ENCODE results near the gene P4HTM.

P4HTM gene, protein sequence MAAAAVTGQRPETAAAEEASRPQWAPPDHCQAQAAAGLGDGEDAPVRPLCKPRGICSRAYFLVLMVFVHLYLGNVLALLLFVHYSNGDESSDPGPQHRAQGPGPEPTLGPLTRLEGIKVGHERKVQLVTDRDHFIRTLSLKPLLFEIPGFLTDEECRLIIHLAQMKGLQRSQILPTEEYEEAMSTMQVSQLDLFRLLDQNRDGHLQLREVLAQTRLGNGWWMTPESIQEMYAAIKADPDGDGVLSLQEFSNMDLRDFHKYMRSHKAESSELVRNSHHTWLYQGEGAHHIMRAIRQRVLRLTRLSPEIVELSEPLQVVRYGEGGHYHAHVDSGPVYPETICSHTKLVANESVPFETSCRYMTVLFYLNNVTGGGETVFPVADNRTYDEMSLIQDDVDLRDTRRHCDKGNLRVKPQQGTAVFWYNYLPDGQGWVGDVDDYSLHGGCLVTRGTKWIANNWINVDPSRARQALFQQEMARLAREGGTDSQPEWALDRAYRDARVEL

DNA sequence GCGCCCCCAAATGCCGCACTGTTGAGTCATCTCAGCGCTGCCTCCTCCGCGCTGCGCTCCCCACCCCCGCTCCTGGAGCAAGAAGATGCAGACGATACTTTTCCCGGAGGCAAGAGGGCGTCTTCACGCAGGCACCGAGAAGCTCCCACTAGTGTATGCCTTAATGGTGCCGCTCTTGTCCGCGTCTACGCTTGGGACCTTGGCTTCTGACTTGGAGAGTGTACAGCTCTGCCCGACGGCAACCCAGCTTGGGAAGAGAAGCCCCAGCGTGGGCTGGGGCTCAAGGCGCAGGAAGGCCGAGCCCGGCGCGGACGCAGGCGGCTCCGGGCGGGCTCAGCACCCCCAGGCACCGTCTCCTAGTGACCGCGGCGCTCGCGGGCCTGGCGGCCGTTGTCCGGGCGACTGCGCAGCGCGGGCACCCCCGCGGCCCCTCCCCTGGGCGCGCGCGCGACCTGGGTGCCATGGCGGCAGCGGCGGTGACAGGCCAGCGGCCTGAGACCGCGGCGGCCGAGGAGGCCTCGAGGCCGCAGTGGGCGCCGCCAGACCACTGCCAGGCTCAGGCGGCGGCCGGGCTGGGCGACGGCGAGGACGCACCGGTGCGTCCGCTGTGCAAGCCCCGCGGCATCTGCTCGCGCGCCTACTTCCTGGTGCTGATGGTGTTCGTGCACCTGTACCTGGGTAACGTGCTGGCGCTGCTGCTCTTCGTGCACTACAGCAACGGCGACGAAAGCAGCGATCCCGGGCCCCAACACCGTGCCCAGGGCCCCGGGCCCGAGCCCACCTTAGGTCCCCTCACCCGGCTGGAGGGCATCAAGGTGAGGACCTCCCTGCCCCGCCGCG lies at the start of gene P4HTM:
Gene P4HTM (plus strand): TSS at position 446 of the 840 bp plus-strand sequence. CDS start 16 bp downstream, at position 462.
- peak; percentile 44 for DNase-seq

DNA sequence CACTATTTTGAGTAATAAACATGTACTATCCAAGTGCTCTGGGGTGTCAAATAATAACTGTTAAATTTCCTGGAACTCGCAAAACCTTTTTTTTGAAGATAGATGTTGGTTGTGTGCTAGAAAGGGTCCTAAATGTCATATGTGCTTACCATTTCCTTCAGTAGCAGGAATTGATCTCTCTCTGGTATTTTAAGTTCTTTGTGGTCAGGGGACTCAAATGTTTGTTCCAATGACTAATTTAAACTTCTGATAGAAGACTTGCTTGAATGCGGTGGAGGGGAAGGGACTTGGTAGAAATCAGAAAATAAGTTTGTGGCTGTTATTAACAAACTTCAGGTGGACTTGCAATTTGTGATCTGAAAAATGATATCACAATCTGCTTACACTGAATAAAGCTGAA lies 44.6 kb upstream of the P4HTM start:
- DNase-seq = no peak

DNA sequence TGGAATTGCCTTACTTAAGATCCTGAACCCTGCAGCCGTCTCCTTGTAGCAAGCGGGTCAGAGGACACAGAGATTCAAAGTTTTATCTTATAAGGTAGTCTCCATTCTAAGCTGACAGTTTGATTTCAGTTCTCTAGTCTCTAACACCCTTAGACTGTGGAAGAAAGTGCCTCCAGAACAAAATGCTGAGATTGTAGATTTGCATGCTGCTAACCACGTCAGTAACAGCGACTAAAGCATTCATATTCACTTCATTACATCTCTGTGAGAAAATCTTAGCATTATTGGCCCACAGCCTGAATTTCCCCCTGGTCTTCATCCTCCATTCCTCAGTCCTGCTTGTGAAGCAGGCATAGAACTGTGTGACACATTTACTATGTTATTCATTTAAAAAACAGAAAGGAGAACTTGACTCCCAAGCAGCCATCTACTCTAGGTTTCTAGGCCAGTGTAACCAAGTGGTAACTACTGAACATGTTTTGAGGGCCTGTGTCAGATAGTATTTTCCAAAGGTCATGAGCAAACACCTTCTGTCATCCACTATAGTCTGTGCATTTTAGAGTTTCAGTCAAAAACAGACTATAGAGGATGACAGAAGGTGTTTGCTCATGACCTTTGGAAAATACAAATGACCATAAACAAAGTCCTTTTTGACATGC lies 44.0 kb upstream of the P4HTM start:
- no peak for DNase-seq

DNA sequence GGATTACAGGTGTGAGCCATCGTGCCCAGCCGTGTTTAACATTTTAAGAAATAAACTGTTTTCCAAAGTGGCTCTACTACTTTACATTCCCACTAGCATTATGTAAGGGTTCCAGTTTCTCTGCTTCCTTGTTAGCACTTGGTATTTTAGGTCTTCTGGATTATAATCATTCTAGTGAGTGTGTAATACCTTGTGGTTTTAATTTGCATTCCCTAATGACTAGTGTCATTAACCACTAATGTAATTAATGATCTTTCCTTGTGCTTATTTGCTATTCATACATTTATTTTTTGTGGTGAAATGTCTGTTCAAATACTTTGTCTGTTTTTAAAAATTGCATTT lies 40.7 kb upstream of the P4HTM start:
- no peak for DNase-seq

DNA sequence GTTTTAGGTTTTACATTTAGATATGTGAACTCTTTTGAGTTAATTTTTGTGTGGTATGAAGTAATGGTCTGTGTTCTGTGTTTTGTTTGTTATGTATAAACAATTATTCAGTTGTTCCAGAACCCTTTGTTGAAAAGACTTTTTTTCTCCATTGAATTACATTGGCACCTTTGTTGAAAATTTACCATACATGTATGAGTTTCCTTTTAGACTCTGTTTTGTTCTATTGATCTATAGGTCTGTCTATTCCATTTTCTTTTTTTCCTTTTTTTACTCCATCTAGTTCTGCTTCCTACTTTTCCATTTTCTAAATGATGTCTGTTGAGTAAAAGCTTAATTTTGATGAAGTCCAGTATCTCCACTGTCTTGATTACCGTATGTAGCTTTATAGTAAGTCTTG lies 40.0 kb upstream of the P4HTM start:
- no peak for DNase-seq

DNA sequence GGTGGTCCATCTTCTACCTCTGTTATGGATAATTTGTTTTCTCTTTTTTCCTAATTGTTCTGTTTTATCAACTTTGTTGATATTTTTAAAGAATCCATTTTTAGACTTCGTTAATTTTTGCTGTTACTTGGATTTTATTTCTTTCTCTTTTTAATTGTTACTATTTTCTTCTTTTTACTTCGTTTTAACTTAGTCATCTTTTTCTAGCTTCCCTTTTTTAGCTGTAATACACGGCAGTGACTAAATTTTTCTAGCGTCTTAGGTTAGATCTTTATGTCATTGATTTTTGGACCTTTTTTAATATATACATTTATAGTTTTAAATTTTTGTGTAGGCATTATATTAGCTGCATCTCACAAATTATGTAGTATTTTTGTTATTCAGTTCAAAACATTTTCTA lies 38.3 kb upstream of the P4HTM start:
- no peak for DNase-seq

DNA sequence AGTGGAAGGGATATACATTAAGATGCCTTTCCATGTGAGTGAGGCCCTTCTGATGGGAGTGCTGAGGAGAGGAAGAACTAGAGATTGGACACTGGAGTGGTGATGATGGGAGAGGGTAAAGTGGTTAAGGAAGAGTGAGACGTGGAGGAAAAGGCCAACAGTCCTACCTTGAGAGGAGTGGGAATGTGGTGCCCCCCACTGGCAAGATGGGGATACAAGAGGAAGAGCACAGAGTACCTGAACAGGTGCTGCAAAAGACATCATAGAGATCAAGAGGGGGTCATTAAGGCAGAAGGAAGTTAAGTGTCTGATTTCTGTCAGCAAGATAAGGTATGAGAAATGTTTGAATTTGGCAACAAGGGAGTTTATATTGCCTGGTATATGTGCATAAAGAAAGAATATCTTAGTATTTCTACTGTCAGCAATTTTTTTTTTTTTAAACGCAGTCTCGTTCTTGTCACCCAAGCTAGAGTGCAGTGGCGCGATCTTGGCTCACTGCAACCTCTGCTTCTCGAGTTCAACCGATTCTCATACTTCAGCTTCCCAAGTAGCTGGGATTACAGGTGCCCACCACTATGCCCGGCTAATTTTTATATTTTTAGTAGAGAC lies 37.4 kb upstream of the P4HTM start:
- DNase-seq = no peak

DNA sequence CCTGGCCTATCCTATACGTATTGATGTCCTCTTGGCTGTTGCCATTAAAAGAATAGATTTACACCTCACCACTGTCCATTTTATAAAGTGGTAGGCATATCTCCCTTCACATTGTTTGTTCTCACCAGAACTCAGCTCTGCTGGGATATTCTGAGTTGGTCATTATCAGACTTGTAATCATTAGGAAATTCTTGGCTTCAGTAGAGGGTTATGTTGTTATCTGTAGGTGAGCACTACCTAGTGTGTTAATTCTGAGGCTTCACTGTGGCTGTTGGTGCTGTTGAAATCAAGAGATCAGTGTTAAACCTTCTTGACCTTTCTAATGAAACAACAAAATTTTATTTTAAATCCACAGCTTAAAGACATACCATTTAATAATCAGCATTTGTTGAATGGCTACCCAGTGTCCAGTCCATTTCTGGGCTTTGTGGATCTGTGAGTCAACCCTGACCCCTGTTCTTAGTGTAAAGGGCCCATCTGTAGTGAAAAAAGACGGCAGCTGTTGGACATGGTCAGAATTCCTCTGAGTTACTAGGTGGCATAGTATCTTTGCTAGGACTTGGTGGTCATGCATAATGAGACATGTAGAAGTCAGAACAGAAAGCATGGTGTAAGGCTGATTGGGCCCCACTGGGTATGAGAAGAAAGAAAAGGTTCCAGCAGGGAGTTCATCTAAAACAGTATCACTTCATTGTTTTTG lies 32.9 kb upstream of the P4HTM start:
- DNase-seq = no peak

DNA sequence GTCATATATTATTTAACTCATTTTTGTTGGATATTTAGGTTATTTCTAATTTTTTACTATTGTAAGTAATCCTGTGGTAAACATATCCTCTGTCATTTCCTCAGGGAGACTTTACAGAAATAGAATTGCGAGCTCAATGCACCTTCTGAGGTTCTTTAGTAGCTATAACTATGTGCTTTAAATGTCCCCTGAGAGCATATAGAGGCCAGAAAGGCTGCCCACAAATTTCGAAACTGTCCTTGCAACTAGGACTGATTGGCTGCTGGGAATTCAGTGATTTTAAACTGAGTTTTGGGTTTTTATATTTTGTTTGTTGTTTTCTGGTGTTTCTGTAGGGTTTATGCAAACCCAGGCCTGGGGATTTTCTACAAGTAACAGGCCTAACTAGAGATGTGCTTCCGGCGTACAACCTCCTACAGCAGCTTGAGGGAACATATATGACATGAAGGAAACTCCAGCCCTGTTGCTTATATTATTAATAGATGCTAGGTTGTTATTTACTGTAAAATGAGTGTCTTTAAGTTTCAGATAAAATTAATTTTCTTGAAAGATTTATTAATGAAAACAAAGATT lies 29.1 kb upstream of the P4HTM start:
- no peak for DNase-seq

DNA sequence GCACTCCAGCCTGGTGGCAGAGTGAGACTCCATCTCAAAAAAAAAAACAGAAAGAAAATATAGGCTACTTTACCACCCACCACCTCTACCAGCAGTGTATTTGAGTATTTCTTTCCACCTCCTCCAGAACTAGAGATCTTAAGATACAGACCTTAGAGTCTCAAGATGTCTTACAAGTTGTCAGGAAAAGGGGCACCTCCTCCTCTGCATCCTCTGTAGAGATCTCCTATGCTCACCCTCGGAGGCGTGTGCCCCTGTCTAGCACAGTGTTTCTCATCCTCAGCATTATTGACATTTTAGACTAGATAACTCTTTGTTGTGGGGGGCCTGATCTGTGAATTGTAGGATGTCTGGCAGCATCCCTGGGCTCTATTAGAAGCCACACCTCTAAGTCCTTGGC lies 27.7 kb upstream of the P4HTM start:
- no peak for DNase-seq

DNA sequence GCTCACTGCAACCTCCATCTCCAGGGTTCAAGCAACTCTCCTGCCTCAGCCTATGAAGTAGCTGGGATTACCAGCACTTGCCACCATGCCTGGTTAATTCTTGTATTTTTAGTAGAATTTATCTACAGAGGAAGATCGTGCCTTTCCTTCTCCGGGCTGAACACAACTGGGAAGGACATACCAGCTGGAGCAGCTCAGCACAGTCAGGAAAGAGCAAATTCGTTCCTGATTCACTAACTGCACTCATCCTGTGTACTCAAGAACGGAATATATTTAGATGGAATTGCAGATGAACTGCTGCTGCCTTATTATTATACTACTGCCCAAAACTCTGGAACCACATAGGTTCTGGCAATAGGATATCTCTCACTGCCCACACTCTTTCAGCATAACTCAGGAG lies 27.1 kb upstream of the P4HTM start:
- DNase-seq = no peak

DNA sequence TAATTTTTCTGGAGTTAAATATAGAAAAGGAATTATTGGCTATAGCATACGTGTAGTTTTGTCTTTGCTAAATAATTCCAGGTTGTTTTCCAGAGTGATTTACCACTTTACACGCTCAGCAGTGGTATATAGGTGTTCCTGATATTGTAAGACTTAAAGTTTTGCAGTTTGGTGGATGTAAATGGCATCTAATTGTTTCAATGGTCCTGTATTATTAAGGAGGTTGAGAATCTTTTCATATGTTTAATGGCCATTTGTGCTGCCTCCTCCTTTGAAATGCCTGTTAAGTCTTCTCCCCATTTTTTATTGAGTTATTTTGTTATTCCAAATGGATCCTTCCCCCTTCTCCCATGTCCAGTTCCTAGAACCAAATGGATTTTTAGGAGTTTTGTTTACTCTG lies 26.4 kb upstream of the P4HTM start:
- no peak for DNase-seq

DNA sequence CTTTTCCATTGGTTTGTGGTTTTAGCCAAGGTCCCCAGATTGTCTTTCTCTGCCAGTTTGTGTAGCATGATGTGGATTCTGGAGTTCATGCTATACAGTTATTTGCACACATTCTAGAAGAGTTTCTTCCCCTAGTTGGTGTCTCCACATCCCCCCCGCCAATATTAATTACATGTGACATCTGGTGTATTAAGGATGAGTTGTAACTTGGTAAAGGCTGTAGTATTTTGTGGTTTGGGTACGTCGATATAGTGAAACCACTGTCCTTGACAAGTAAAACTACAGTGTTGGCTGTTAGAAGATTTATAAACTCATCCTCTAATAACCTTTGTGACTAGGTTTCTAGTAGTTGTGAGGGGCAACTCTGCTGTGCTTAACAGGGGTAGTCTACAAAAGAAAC lies 23.7 kb upstream of the P4HTM start:
- DNase-seq = no peak

DNA sequence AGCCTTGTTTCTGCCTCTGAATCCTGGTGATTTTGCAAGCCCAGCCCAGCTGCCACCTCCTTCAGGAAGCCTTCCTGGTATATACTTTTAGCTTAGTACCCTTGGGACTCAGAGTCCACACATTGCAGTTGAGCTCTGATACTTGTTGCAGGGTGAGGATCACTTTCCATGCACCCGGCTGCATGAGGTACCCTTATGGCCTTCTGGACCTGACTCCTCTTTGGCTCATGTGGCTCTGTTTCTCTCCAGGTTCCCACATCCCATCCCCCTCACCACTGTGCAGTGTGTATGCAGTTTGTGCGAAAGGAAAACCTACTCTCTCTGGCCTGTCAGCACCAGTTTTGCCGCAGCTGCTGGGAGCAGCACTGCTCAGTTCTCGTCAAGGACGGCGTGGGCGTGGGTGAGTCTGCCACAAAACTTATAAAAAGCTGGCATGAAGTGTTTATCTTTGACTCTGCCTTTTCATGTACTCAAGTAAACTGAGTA lies 23.1 kb upstream of the P4HTM start:
- no peak for DNase-seq

DNA sequence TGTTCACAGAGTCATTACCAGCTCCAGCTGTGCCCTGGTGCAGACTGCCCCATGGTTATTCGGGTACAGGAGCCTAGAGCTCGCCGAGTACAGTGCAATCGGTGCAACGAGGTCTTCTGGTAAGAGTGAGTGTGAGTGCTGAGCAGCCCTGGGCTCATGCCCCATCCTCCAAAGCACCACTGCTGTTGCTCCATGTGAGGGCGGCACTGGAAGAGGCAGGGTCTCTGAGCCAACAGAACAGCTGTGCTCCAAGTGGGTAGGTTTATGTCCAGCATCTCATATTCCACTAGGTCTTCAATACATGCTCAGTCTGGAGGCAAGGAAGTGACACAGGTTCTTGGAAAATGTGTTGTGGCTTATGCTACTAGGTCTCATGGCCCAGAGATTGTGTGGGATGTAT lies 19.5 kb upstream of the P4HTM start:
- DNase-seq = no peak

DNA sequence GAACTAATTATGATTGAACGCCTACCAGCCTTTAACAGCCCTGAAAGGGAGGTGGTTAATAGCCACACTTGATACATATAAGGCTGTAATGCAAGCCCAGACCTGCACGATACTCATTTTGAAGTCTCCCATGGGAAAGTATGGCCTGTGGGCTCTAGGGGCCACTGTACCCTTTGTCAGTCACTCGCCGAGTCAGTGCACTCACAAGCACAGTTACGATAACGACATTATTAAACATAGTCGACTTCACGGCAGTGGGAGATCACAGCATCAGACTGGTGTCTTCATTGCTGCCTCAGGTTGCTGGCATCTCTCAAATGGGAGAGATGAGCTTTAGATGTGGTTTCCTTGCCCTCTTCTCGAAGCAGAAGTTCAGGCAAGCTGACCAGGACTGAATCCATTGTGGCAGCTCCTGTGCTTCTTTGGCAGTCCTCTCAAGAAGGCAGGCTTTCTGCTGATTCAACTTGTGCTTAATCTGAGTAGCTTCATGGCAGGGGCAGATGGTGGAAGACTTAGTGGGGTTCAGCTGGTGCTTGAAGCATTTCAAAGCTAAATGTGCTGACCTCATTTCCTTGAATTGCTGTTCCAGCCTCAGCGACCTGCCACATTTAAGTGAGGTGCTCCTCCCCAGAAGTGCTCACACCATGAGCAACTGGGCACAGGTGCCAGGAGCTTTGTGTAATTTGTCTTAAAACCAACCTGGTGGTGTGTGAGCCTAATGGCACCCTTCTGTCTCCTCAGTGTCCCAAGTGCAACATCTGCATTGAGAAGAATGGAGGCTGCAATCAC lies 15.8 kb upstream of the P4HTM start:
- no peak for DNase-seq

DNA sequence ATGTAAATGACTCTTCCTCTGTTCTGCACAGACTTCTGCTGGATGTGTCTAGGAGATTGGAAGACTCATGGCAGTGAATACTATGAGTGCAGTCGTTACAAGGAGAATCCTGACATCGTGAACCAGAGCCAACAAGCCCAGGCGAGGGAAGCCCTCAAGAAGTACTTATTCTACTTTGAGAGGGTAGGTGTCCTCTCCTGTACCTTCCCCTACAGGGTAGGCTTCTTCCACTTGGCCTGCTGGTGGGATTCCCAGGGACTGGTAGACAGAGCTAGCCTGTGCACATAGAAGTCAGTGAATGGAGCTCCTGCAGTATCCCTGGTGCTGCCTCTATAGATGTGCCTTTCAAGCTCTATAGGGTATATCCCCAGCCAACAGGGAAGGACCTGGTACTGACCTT lies 10.6 kb upstream of the P4HTM start:
- no peak for DNase-seq

DNA sequence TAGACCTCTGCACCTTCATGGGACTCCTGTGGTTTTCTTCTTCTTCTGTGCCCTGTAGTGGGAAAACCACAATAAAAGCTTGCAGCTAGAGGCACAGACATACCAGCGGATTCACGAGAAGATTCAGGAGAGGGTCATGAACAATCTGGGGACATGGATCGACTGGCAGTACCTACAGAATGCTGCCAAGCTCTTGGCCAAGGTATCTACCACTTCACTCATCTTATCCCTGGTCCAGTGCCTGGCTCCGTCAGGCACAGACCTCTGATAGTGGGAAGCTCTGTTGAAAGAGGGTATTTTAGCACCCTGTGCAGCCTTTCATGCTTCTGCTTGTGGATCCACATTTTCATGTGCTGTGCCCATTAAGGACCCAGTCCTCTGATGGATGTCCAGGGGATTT lies 9.7 kb upstream of the P4HTM start:
- no peak for DNase-seq

DNA sequence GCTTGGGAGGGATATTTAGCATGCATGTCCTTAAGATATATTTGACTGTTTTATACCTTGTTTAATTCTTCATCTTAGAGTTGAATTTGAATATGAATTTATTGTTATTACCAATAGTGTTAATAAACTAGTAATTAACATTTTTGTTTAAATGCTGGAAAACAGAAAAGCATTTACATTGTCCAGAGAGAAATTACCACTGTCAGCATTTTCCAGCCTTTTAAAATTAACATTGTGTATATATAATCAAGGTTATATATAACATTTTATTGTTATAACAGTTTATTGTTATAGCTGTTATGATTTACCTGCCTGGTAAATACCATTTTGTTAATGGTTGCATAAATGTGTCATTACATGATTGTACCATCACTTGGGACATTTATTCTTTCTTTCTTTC lies 8.0 kb upstream of the P4HTM start:
- DNase-seq = no peak

DNA sequence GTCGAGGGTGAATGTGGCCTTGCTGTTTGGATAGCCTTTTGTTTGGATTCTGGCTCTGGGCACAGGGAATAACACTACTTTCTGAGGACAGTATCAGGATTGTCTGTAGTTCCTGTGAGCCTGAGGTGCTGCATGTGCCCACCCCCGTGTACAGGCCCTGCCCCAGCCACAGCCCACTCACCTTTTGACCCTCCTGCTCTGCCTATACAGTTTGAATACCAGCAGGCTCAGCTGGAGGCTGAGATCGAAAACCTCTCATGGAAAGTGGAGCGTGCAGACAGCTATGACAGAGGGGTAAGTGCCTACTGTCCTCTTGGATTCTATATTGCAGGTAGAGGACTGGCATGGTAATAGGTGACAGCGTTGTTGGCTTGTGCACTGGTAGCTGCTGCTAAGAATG lies 7.4 kb upstream of the P4HTM start:
- no peak for DNase-seq

DNA sequence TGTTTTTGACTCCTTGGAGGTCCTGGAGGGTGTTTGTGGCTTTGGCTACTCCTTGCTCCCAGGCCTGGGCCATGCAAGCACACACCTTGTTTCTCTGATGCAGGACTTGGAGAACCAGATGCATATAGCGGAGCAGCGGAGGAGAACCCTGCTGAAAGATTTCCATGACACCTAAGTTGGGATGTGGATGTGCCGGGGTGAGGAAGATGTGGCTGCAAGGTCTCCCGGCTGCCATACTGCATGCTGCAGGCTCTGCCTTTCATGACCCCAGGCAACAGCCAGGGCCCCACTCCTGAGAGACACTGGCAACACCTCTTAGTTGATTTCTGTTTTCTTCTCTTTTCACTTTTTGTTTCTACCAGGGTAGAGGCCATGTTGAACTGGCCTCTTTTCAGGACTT lies 6.9 kb upstream of the P4HTM start:
- DNase-seq = no peak
